ENCODE data around the gene DLGAP5. TPM values are rescaled to one million over a fixed set of nuclear protein-coding genes. Genes with fewer than 3 reads are reported as not detected.
A peak's percentile ranks its signal among the peaks of the same experiment; 100 is the strongest.

DLGAP5 gene
- total RNA-seq, 3 donors from 2014 or later, result under 0.01 to 1.8 (median 0.15) TPM

- TF ChIP-seq CTCF (IDR thresholded peaks at IDR 0.05) (no peak), POLR2A (IDR thresholded peaks at IDR 0.05) (no peak), POLR2AphosphoS5 (IDR thresholded peaks at IDR 0.05) (peak; percentile 45 to 66 (median 65))
- intact Hi-C loops (cut with DNase I; ENCODE audit: low total_unique reads), result no loop called here
- Histone ChIP-seq H3K9me3 (no peaks in the 10 kb centered on the region), H3K4me3 (peak overlapping the region in 2 of 3 donors; percentile 24 to 55), H3K27me3 (no peaks in the 10 kb centered on the region), H3K36me3 (peaks cover 20% of the 10 kb centered on the region), H3K4me1 (peaks cover 11 to 22% of the 10 kb centered on the region in 2 donors), H3K27ac (peak overlapping the region; percentile 77 to 90)
- peak; percentile 56 to 73 for DNase-seq (ENCODE audit: low spot score in 2 of 2)
Measured at GRCh38 chr14:55136885-55137786, 54.2 kb downstream of the DLGAP5 start.

GRCh38 chr14:55136241-55136640, 55.1 kb downstream of the DLGAP5 start:
- peak overlapping the region in 1 of 3 donors; percentile 55 for H3K4me3 ChIP-seq
- peaks cover 19% of the 10 kb centered on the region for H3K36me3 ChIP-seq
- H3K27ac ChIP-seq, result peak overlapping the region; percentile 77 to 90
- peaks cover 11 to 22% of the 10 kb centered on the region in 2 donors for H3K4me1 ChIP-seq
- no peak for DNase-seq (ENCODE audit: low spot score in 2 of 2)
- intact Hi-C loops (cut with DNase I; ENCODE audit: low total_unique reads), result no loop called here
- no peaks in the 10 kb centered on the region for H3K27me3 ChIP-seq
- TF ChIP-seq POLR2AphosphoS5 (IDR thresholded peaks at IDR 0.05) (no peak), POLR2A (IDR thresholded peaks at IDR 0.05) (no peak), CTCF (IDR thresholded peaks at IDR 0.05) (no peak)
- H3K9me3 ChIP-seq, result no peaks in the 10 kb centered on the region

GRCh38 chr14:55133416-55133815, 58.0 kb downstream of the DLGAP5 start:
- H3K4me3 ChIP-seq, result peak overlapping the region in 1 of 3 donors; percentile 13
- peaks cover 11 to 26% of the 10 kb centered on the region in 2 donors for H3K4me1 ChIP-seq
- TF ChIP-seq POLR2AphosphoS5 (IDR thresholded peaks at IDR 0.05) (no peak), CTCF (IDR thresholded peaks at IDR 0.05) (peak in 2 of 3 donors; percentile 37 to 40)
- no peaks in the 10 kb centered on the region for H3K9me3 ChIP-seq
- peak overlapping the region; percentile 60 to 99 for H3K27ac ChIP-seq
- H3K27me3 ChIP-seq, result no peaks in the 10 kb centered on the region
- no peaks in the 10 kb centered on the region for H3K36me3 ChIP-seq
- intact Hi-C loops (cut with DNase I; ENCODE audit: low total_unique reads), result loop anchor here (5.0 kb wide), 1 partner anchor 41 kb away; no protein-coding TSS in a partner anchor
- no peak for DNase-seq (ENCODE audit: low spot score in 2 of 2)

GRCh38 chr14:55131370-55132137, 59.8 kb downstream of the DLGAP5 start:
- intact Hi-C loops (cut with DNase I; ENCODE audit: low total_unique reads), result loop anchor here (5.0 kb wide), 1 partner anchor 39 kb away; no protein-coding TSS in a partner anchor
- Histone ChIP-seq H3K4me3 (peak overlapping the region; percentile 81 to 93 (median 93)), H3K27ac (peak overlapping the region; percentile 99), H3K27me3 (no peaks in the 10 kb centered on the region), H3K36me3 (no peaks in the 10 kb centered on the region), H3K9me3 (no peaks in the 10 kb centered on the region), H3K4me1 (peaks cover 0 to 16% of the 10 kb centered on the region in 2 donors)
- DNase-seq (ENCODE audit: low spot score in 2 of 2), result no peak
- TF ChIP-seq POLR2A (IDR thresholded peaks at IDR 0.05) (no peak), CTCF (IDR thresholded peaks at IDR 0.05) (peak in 2 of 3 donors; percentile 10 to 15), POLR2AphosphoS5 (IDR thresholded peaks at IDR 0.05) (peak in 1 of 3 donors; percentile 36)
